ENCODE results near the gene MYRIP.
"Not testable (repeated sequence)": the region's sequence is repeated elsewhere in the genome, so short reads cannot be mapped to it uniquely, and the experiment has no call there.

The MYRIP gene

DNA sequence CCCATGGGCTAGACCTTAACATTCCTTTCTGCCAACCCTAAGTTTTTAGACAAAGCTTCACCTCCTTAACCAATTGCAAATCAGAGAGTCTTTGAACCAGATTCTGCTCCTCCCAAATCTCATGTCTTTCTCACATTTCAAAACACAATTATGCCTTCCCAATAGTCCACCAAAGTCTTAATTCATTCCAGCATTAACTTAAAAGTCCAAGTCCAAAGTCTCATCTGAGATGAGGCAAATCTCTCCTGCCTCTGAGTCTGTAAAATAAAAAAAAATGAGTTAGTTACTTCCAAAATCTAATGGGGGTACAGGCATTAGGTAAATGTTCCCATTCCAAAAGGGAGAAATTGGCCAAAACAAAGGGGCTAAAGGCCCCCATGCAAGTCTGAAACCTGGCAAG lies 43.8 kb upstream of the MYRIP start:
- Histone ChIP-seq H2BK120ac (ENCODE audit: low read depth, low read length) (no peak overlapping the region), H4K8ac (ENCODE audit: low read length) (no peak overlapping the region), H3K18ac (ENCODE audit: low read depth in 1 of 2, low read length in 2 of 2) (no peak overlapping the region), H3K14ac (ENCODE audit: low read length in 2 of 2) (no peak overlapping the region), H3K9ac (ENCODE audit: low read length) (no peak overlapping the region), H4K91ac (ENCODE audit: low read length) (no peak overlapping the region), H3K23ac (ENCODE audit: low read length in 2 of 2) (no peak overlapping the region), H3K27ac (ENCODE audit: low read length, poor library complexity, severe bottlenecking) (no peak overlapping the region), H2BK15ac (ENCODE audit: low read depth, poor library complexity, severe bottlenecking) (no peak overlapping the region), H3K4me1 (ENCODE audit: control insufficient read depth, insufficient read depth, low read depth, low read length) (no peaks in the 10 kb centered on the region), H3K9me3 (ENCODE audit: control insufficient read depth, low read length) (no peaks in the 10 kb centered on the region), H2BK5ac (ENCODE audit: low read depth, low read length, poor library complexity, severe bottlenecking) (no peak overlapping the region), H2AFZ (ENCODE audit: low read depth, low read length) (no peak overlapping the region), H3K4me3 (ENCODE audit: insufficient read depth in 1 of 2, low read depth in 1 of 2, low read length in 2 of 2) (no peak overlapping the region), H2BK12ac (ENCODE audit: low read length in 2 of 2) (no peak overlapping the region), H3K79me1 (replicated peaks; ENCODE audit: low read length, poor library complexity, severe bottlenecking) (no peaks in the 10 kb centered on the region), H3K27me3 (ENCODE audit: control insufficient read depth in 1 of 2, insufficient read depth in 1 of 2, low read length in 2 of 2) (peaks cover 0 to 4% of the 10 kb centered on the region in 2 experiments), H3K36me3 (ENCODE audit: control insufficient read depth in 1 of 2, insufficient read depth in 2 of 2, low read depth in 1 of 2, low read length in 2 of 2) (no peaks in the 10 kb centered on the region), H2AK5ac (ENCODE audit: low read length, severe bottlenecking) (no peak overlapping the region), H3K4me2 (ENCODE audit: low read length, poor library complexity, severe bottlenecking) (no peak overlapping the region), H3K4ac (ENCODE audit: low read depth in 1 of 2, low read length in 2 of 2) (no peak overlapping the region)
- DNase-seq = no peak

DNA sequence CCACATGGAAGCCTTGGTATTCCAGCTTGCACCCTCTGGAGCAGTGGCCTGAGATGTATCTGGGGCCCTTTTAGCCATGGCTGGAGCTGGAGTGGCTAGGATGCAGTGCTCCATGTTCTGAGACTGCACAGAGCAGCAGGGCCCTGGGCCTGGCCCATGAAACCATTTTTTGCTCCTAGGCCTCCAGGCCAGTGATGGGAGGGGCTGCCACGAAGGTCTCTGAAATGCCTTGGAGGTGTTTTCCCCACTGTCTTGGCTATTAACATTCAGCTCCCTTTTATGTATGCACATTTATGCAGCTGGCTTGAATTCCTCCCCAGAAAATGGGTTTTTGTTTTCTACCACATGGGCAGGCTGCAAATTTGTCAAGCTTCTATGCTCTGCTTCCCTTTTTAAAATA lies 43.0 kb upstream of the MYRIP start:
- no peak overlapping the region for H4K91ac ChIP-seq (ENCODE audit: low read length)
- no peak overlapping the region for H2AFZ ChIP-seq (ENCODE audit: low read depth, low read length)
- 19% methylated on average over 1 of the region's 1 CpG for WGBS
- H2BK120ac ChIP-seq (ENCODE audit: low read depth, low read length) = no peak overlapping the region
- H2BK12ac ChIP-seq (ENCODE audit: low read length in 2 of 2) = no peak overlapping the region
- no peaks in the 10 kb centered on the region for H3K4me1 ChIP-seq (ENCODE audit: control insufficient read depth, insufficient read depth, low read depth, low read length)
- no peaks in the 10 kb centered on the region for H3K27me3 ChIP-seq (ENCODE audit: control insufficient read depth in 1 of 2, insufficient read depth in 1 of 2, low read length in 2 of 2)
- H3K9me3 ChIP-seq (ENCODE audit: control insufficient read depth, low read length) = no peaks in the 10 kb centered on the region
- H3K23ac ChIP-seq (ENCODE audit: low read length in 2 of 2) = no peak overlapping the region
- H3K4ac ChIP-seq (ENCODE audit: low read depth in 1 of 2, low read length in 2 of 2) = no peak overlapping the region
- no peaks in the 10 kb centered on the region for H3K36me3 ChIP-seq (ENCODE audit: control insufficient read depth in 1 of 2, insufficient read depth in 2 of 2, low read depth in 1 of 2, low read length in 2 of 2)
- H3K14ac ChIP-seq (ENCODE audit: low read length in 2 of 2) = no peak overlapping the region
- no peak for DNase-seq
- no peak overlapping the region for H3K27ac ChIP-seq (ENCODE audit: low read length, poor library complexity, severe bottlenecking)
- H3K4me2 ChIP-seq (ENCODE audit: low read length, poor library complexity, severe bottlenecking) = no peak overlapping the region
- no peak overlapping the region for H4K8ac ChIP-seq (ENCODE audit: low read length)
- H3K4me3 ChIP-seq (ENCODE audit: insufficient read depth in 1 of 2, low read depth in 1 of 2, low read length in 2 of 2) = no peak overlapping the region
- H2BK5ac ChIP-seq (ENCODE audit: low read depth, low read length, poor library complexity, severe bottlenecking) = no peak overlapping the region
- H3K18ac ChIP-seq (ENCODE audit: low read depth in 1 of 2, low read length in 2 of 2) = no peak overlapping the region
- H3K9ac ChIP-seq (ENCODE audit: low read length) = no peak overlapping the region
- H2BK15ac ChIP-seq (ENCODE audit: low read depth, poor library complexity, severe bottlenecking) = no peak overlapping the region
- no peaks in the 10 kb centered on the region for H3K79me1 ChIP-seq (replicated peaks; ENCODE audit: low read length, poor library complexity, severe bottlenecking)
- no peak overlapping the region for H2AK5ac ChIP-seq (ENCODE audit: low read length, severe bottlenecking)

DNA sequence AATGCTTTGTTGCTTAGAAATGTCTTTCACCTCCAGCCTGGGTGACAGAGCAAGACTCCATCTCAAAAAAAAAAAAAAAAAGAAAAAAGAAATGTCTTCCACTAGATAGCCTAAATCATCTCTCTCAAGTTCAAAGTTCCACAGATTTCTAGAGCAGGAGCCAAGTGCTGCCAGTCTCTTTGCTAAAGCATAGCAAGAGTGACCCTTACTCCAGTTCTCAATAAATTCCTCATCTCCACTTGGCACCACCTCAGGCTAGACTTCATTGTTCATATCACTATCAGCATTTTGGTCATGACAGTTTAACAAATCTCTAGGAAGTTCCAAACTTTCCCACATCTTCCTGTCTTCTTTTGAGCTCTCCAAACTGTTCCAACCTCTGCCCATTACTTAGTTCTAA lies 42.5 kb upstream of the MYRIP start:
- not testable (repeated sequence) for H3K27ac ChIP-seq (ENCODE audit: low read length, poor library complexity, severe bottlenecking); H3K27me3 ChIP-seq (ENCODE audit: control insufficient read depth in 1 of 2, insufficient read depth in 1 of 2, low read length in 2 of 2); H3K14ac ChIP-seq (ENCODE audit: low read length in 2 of 2); H2BK15ac ChIP-seq (ENCODE audit: low read depth, poor library complexity, severe bottlenecking); H3K9me3 ChIP-seq (ENCODE audit: control insufficient read depth, low read length); H2BK5ac ChIP-seq (ENCODE audit: low read depth, low read length, poor library complexity, severe bottlenecking); H2BK120ac ChIP-seq (ENCODE audit: low read depth, low read length); H3K4me2 ChIP-seq (ENCODE audit: low read length, poor library complexity, severe bottlenecking); H2BK12ac ChIP-seq (ENCODE audit: low read length in 2 of 2); H2AK5ac ChIP-seq (ENCODE audit: low read length, severe bottlenecking); H3K4me1 ChIP-seq (ENCODE audit: control insufficient read depth, insufficient read depth, low read depth, low read length); H3K79me1 ChIP-seq (replicated peaks; ENCODE audit: low read length, poor library complexity, severe bottlenecking); H3K9ac ChIP-seq (ENCODE audit: low read length); DNase-seq; H4K8ac ChIP-seq (ENCODE audit: low read length); H4K91ac ChIP-seq (ENCODE audit: low read length); H2AFZ ChIP-seq (ENCODE audit: low read depth, low read length); H3K4ac ChIP-seq (ENCODE audit: low read depth in 1 of 2, low read length in 2 of 2); H3K36me3 ChIP-seq (ENCODE audit: control insufficient read depth in 1 of 2, insufficient read depth in 2 of 2, low read depth in 1 of 2, low read length in 2 of 2); H3K23ac ChIP-seq (ENCODE audit: low read length in 2 of 2); H3K18ac ChIP-seq (ENCODE audit: low read depth in 1 of 2, low read length in 2 of 2); H3K4me3 ChIP-seq (ENCODE audit: insufficient read depth in 1 of 2, low read depth in 1 of 2, low read length in 2 of 2)

DNA sequence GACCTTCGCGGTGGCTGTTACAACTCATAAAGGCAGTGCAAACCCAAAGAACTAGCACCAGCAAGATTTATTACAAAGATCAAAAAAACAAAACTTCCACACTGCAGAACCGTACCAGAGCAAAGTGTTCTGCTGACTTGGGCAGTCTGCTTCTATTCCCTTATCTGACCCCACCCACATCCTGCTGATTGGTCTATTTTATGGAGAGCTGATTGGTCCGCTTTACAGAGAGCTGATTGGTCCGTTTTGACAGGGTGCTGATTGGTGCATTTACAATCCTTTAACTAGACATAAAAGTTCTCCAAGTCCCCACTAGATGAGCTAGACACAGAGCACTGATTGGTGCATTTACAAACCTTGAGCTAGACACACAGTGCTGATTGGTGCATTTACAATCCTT lies 31.2 kb upstream of the MYRIP start:
- H2BK120ac ChIP-seq (ENCODE audit: low read depth, low read length); DNase-seq; H3K9me3 ChIP-seq (ENCODE audit: control insufficient read depth, low read length); H3K18ac ChIP-seq (ENCODE audit: low read depth in 1 of 2, low read length in 2 of 2); H3K79me1 ChIP-seq (replicated peaks; ENCODE audit: low read length, poor library complexity, severe bottlenecking); H3K4me3 ChIP-seq (ENCODE audit: insufficient read depth in 1 of 2, low read depth in 1 of 2, low read length in 2 of 2); H2BK15ac ChIP-seq (ENCODE audit: low read depth, poor library complexity, severe bottlenecking); H3K4me1 ChIP-seq (ENCODE audit: control insufficient read depth, insufficient read depth, low read depth, low read length); H3K27ac ChIP-seq (ENCODE audit: low read length, poor library complexity, severe bottlenecking); H3K27me3 ChIP-seq (ENCODE audit: control insufficient read depth in 1 of 2, insufficient read depth in 1 of 2, low read length in 2 of 2); H2AFZ ChIP-seq (ENCODE audit: low read depth, low read length); H4K91ac ChIP-seq (ENCODE audit: low read length); H3K9ac ChIP-seq (ENCODE audit: low read length); H2AK5ac ChIP-seq (ENCODE audit: low read length, severe bottlenecking); H3K4me2 ChIP-seq (ENCODE audit: low read length, poor library complexity, severe bottlenecking); H3K4ac ChIP-seq (ENCODE audit: low read depth in 1 of 2, low read length in 2 of 2); H2BK5ac ChIP-seq (ENCODE audit: low read depth, low read length, poor library complexity, severe bottlenecking); H4K8ac ChIP-seq (ENCODE audit: low read length); H3K36me3 ChIP-seq (ENCODE audit: control insufficient read depth in 1 of 2, insufficient read depth in 2 of 2, low read depth in 1 of 2, low read length in 2 of 2); H3K23ac ChIP-seq (ENCODE audit: low read length in 2 of 2); H2BK12ac ChIP-seq (ENCODE audit: low read length in 2 of 2); H3K14ac ChIP-seq (ENCODE audit: low read length in 2 of 2): not testable (repeated sequence)
- 86% methylated on average over 5 of the region's 5 CpGs for WGBS
